Stimulated activated CD4-positive, alpha-beta T cell treated with anti-CD3 and anti-CD28 coated beads, Interleukin-15, amount 100 ng/mL, for 48 hours (primary cell): ENCODE measurements around the gene GK2.

ENCODE experiments used
- DNase-seq, 2 donors: peaks; one replicate each; pipeline ENCODE4 v3.0.0-alpha.2; 2020; ENCODE audit warnings: low read depth in 2 of 2

The GK2 gene

GRCh38 chr4:79385641-79386040 is 22.4 kb downstream of the GK2 start:
- no peak for DNase-seq

DNA sequence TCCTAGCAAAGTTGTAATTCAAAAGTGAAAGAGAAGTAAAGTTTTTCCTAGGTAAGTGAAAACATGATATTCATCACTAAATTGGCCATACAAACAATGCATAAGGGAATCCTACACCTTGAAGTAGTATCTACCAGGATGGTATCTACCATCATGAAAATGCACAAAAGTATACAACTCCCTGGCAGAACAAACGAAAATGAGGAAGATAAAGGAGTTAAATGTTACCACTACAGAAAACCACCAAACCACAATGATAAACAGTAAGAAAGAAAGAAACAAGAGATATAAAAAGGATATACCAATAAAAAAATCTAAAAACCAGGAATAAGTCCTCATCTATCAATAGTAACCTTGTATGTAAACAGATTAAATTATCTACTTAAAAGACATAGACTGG is 26.9 kb downstream of the GK2 start:
- DNase-seq: no peak

- no peak for DNase-seq
Observed at GRCh38 chr4:79370026-79370425, 38.0 kb downstream of the GK2 start.

DNA sequence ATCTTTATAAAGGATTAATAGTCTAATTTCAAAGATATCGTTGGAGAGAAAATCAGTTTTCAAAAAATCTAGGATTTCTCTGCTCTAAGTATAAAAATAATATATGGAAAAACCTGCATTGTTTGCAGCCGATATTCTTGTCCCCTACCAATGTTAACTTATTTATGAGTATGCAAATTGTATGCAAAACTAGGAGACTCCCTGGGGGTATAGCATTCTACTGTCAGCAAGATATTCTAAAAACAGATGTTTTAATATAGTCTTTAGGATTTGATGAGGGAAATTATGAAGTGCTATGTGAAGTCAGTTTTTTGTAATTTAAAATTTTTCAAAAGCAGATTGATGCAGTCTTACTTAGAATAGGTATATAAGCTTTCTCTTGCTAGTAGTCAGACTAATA is 40.9 kb downstream of the GK2 start:
- DNase-seq: no peak

DNA sequence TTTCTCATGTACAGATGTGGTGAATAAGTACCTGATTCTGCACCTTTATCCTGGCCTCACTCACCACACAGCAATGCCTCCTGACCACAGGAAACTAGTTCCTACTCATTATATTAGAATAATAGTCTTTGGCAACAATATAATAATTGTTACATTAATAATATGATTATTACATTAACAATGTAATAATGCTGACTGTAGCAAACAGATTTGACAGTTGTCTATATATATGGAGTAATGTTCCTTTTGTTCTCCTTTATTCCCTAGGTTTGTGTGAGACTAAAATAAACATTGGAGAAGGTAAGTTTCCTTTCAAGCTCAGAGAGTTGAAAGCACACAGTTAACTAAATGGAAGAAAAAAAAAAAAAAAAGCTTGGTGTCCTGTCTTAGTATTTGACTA is 41.6 kb downstream of the GK2 start:
- DNase-seq: no peak

DNA sequence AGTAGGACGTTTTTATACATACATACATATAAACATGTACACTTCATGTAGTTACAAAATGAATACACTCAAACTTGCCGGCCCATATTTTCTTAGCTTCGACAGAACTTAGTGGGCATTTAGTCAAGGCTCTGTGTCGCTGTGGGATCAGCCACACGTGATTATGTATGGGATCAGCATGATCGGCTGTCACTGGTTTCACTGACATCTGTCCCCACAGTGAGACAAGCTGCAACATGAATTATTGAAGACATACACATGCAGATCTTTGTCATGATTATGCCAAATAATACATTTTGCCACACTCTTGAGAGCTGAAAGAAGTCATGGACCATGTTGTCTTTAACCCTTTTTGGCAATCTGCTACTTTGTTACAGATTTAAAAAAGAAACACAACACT is 44.0 kb downstream of the GK2 start:
- DNase-seq: no peak

GRCh38 chr4:79362626-79363025 is 45.4 kb downstream of the GK2 start:
- DNase-seq: no peak

DNA sequence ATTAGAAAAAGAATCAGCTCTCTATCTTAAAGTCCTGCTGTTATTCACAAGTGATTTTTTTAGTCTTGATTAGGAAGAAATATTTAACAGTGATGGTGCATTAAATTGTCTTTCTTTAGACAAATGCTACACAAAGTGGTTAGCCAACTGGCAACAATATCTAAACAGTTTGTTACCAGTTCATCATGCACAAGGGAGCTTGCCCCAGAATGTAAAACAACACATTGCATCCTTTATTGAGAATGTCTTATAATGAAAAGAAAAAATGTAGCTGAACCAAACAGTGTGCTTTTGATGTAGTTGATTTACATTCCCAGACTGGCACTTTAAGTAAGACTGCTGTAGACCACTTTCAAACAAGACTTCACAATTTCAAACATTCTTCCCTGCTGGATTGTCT is 48.0 kb downstream of the GK2 start:
- no peak for DNase-seq

- DNase-seq: no peak
Observed at GRCh38 chr4:79358438-79358837, 49.6 kb downstream of the GK2 start.

DNA sequence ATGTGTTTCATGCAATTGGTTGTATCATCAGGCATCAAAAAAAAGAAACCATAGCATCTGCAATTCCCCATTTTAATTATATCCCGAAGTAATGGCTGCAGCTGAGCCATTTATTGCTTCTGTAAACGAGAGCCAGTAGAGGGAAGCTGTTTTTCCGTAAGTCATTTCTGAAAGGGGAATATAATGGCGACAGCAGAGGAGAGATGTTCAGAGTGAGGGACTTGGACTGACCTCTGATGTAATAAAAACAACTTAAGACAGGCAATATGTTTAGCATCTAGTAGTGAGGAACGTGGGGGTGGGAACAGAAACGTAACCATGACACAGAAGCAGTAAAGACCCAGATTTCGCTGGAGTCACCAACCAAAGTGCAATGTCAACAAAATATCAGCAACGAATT is 50.7 kb downstream of the GK2 start:
- DNase-seq: no peak
